Keratinocyte (primary cell): ENCODE data around the gene BEX3. TPM values are rescaled to one million over a fixed set of nuclear protein-coding genes. Genes with fewer than 3 reads are reported as not detected.

Source experiments
- DNase-seq: peaks from one replicate; pipeline ENCODE4 v3.0.0-alpha.2; 2011; ENCODE audit warnings: low read depth, missing footprints, low spot score
- FAIRE-seq: peaks from 2 replicates; lab custom pipeline; 2011; peaks lifted over from hg19 to GRCh38; lab: Jason Lieb, UNC
- H2AFZ ChIP-seq: 2 replicates; pipeline ENCODE4 v1.6.0; 2012; ENCODE audit warnings: low read length, control low read depth, inconsistent platforms; ENCODE audit not compliant: control insufficient read depth
- H3K27ac ChIP-seq: 2 replicates; pipeline ENCODE4 v1.5.1; 2011; ENCODE audit warnings: low read length; ENCODE audit not compliant: control insufficient read depth, insufficient read depth
- H3K27me3 ChIP-seq: 3 replicates; pipeline ENCODE4 v1.6.0; 2011; ENCODE audit warnings: low read length; ENCODE audit not compliant: control insufficient read depth, insufficient read depth; ENCODE audit errors: extremely low read depth
- H3K36me3 ChIP-seq, 2 experiments: 2 replicates in 1 of 2; 3 replicates in 1 of 2; pipeline ENCODE4 v1.5.1; 2011; ENCODE audit warnings: low read length in 2 of 2, mild to moderate bottlenecking in 1 of 2; ENCODE audit not compliant: control insufficient read depth in 2 of 2, insufficient read depth in 2 of 2; ENCODE audit errors: extremely low read depth in 1 of 2
- H3K4me1 ChIP-seq: 3 replicates; pipeline ENCODE4 v1.5.1; 2011; ENCODE audit warnings: low read length; ENCODE audit not compliant: control insufficient read depth, insufficient read depth; ENCODE audit errors: extremely low read depth
- H3K4me2 ChIP-seq: 3 replicates; pipeline ENCODE4 v1.6.0; 2011; ENCODE audit warnings: low read depth, low read length; ENCODE audit not compliant: control insufficient read depth, insufficient read depth; ENCODE audit errors: extremely low read depth
- H3K4me3 ChIP-seq, 3 experiments: fragments of 200-600 bp in 1 of 3; sonication (generic) in 1 of 3; 2 replicates in 2 of 3; 3 replicates in 1 of 3; pipeline ENCODE4 v1.5.1; 2011 to 2016; ENCODE audit warnings: low read length in 3 of 3, mild to moderate bottlenecking in 3 of 3, control low read depth in 2 of 3, inconsistent platforms in 1 of 3, low read depth in 1 of 3, mixed read lengths in 1 of 3, mixed run types in 1 of 3, moderate library complexity in 1 of 3; ENCODE audit not compliant: control insufficient read depth in 2 of 3, insufficient read depth in 2 of 3; ENCODE audit errors: extremely low read depth in 1 of 3
- H3K79me2 ChIP-seq: 2 replicates; pipeline ENCODE4 v1.6.0; 2012; ENCODE audit warnings: low read length; ENCODE audit not compliant: control insufficient read depth, insufficient read depth
- H3K9ac ChIP-seq: 3 replicates; pipeline ENCODE4 v1.6.0; 2011; ENCODE audit warnings: low read length; ENCODE audit not compliant: control insufficient read depth, insufficient read depth; ENCODE audit errors: extremely low read depth
- H3K9me1 ChIP-seq: 3 replicates; pipeline ENCODE4 v1.6.0; 2011; ENCODE audit warnings: low read length; ENCODE audit not compliant: control insufficient read depth, insufficient read depth; ENCODE audit errors: extremely low read depth
- H3K9me3 ChIP-seq: 2 replicates; pipeline ENCODE4 v1.5.1; 2012; ENCODE audit warnings: low read depth, low read length; ENCODE audit not compliant: control insufficient read depth
- H4K20me1 ChIP-seq: 3 replicates; pipeline ENCODE4 v1.6.0; 2011; ENCODE audit warnings: low read length; ENCODE audit not compliant: control insufficient read depth, insufficient read depth; ENCODE audit errors: extremely low read depth
- CTCF ChIP-seq, 3 experiments: IDR thresholded peaks in 1 of 3; conservative IDR thresholded peaks in 1 of 3; optimal IDR thresholded peaks in 1 of 3; 2 replicates in 2 of 3; 3 replicates in 1 of 3; pipeline versions ENCODE3 to v1.5.1; 2011; ENCODE audit warnings: low read length in 3 of 3, mild to moderate bottlenecking in 3 of 3, moderate library complexity in 2 of 3, control low read depth in 1 of 3, inconsistent platforms in 1 of 3; ENCODE audit not compliant: insufficient read depth in 2 of 3; ENCODE audit errors: extremely low read depth in 1 of 3
- EZH2 ChIP-seq: IDR thresholded peaks from one replicate; pipeline ENCODE4 v1.6.1; 2012; ENCODE audit warnings: inconsistent platforms, mild to moderate bottlenecking, low read length, moderate library complexity
- dilution Hi-C: fragments of 300-500 bp; cut with MboI; formaldehyde crosslinking; loops from one replicate; pipeline ENCODE4 v1.7.0; 2020; ENCODE audit warnings: low sequenced_read_pairs; ENCODE audit not compliant: extremely low pct_ligation_motif_present
- polyA plus RNA-seq, 5 experiments: library from polyadenylated mRNA; depleted of rRNA in 3 of 5; stranded (reverse) in 3 of 5; stranded (forward) in 1 of 5; unstranded in 1 of 5; fragments of >200 nt; gene quantifications; 1 replicate in 1 of 5; 2 replicates in 3 of 5; 3 replicates in 1 of 5; pipeline versions ENCODE4 v1.2.1 to v1.2.3, GENCODE V29; 2011 to 2012; ENCODE audit warnings: missing spikeins in 2 of 5, low read depth in 1 of 5, low replicate concordance in 1 of 5

The BEX3 gene
- polyA plus RNA-seq, 1 donor (not counting 4 experiments of a cell fraction or from before 2014, with no cell fraction given): 264 TPM

- H2AFZ ChIP-seq: peak overlapping the region; percentile 80
- no peaks in the 10 kb centered on the region for H3K79me2 ChIP-seq
- no peaks in the 10 kb centered on the region for H3K9me3 ChIP-seq
- H3K4me1 ChIP-seq: peaks cover 5% of the 10 kb centered on the region
- dilution Hi-C loops: no loop called here
- peak overlapping the region in 2 of 3 experiments; percentile 29 to 34 for H3K4me3 ChIP-seq
- H3K9ac ChIP-seq: no peak overlapping the region
- no peaks in the 10 kb centered on the region for H3K36me3 ChIP-seq
- DNase-seq (no peak), FAIRE-seq (no peak)
- peak overlapping the region; percentile 54 for H3K4me2 ChIP-seq
- no peak for TF ChIP-seq CTCF (optimal IDR thresholded peaks at IDR 0.05 in 1 of 3, IDR thresholded peaks at IDR 0.05 in 1 of 3, conservative IDR thresholded peaks at IDR 0.05 in 1 of 3; ENCODE audit: extremely low read depth in 1 of 3, insufficient read depth in 2 of 3, low read length in 3 of 3)
- TF ChIP-seq EZH2: no peak
- no peaks in the 10 kb centered on the region for H4K20me1 ChIP-seq
- H3K27ac ChIP-seq: no peak overlapping the region
- no peaks in the 10 kb centered on the region for H3K9me1 ChIP-seq
- H3K27me3 ChIP-seq: peaks cover 7% of the 10 kb centered on the region
These were observed 45.6 kb upstream of the BEX3 start for GRCh38 chrX:103330681-103331288.

- no peak overlapping the region for H2AFZ ChIP-seq
These were observed 37.7 kb upstream of the BEX3 start for GRCh38 chrX:103338663-103339062.

More at GRCh38 chrX:103338663-103339062, 37.7 kb upstream of the BEX3 start:
- H3K4me2 ChIP-seq: no peak overlapping the region
- no peak overlapping the region for H3K9ac ChIP-seq
- dilution Hi-C loops: no loop called here
- no peaks in the 10 kb centered on the region for H3K27me3 ChIP-seq
- no peak overlapping the region for H3K27ac ChIP-seq
- TF ChIP-seq CTCF (optimal IDR thresholded peaks at IDR 0.05 in 1 of 3, IDR thresholded peaks at IDR 0.05 in 1 of 3, conservative IDR thresholded peaks at IDR 0.05 in 1 of 3; ENCODE audit: extremely low read depth in 1 of 3, insufficient read depth in 2 of 3, low read length in 3 of 3): no peak
- no peak for TF ChIP-seq EZH2
- H3K9me1 ChIP-seq: no peaks in the 10 kb centered on the region
- no peaks in the 10 kb centered on the region for H3K36me3 ChIP-seq
- FAIRE-seq (no peak), DNase-seq (no peak)
- H3K79me2 ChIP-seq: no peaks in the 10 kb centered on the region
- H3K4me1 ChIP-seq: no peaks in the 10 kb centered on the region
- H3K9me3 ChIP-seq: no peaks in the 10 kb centered on the region
- no peak overlapping the region for H3K4me3 ChIP-seq
- no peaks in the 10 kb centered on the region for H4K20me1 ChIP-seq
